ENCODE measurements around the gene MPZL2. TPM values are rescaled to one million over a fixed set of nuclear protein-coding genes. Genes with fewer than 3 reads are reported as not detected.
A peak's percentile ranks its signal among the peaks of the same experiment; 100 is the strongest.

MPZL2 gene
- total RNA-seq, 1 experiment from 2014 or later = not detected

- H3K36me3 ChIP-seq = no peaks in the 10 kb centered on the region
- H3K4me3 ChIP-seq = no peak overlapping the region
- DNase-seq = no peak
- peaks cover 4% of the 10 kb centered on the region; the same call in 1 of the 2 replicates for H3K27me3 ChIP-seq
- no peaks in the 10 kb centered on the region for H3K9me3 ChIP-seq
Measured at GRCh38 chr11:118291477-118292135, 27.5 kb upstream of the MPZL2 start.

GRCh38 chr11:118290923-118291322, 26.8 kb upstream of the MPZL2 start:
- H3K36me3 ChIP-seq = no peaks in the 10 kb centered on the region
- H3K4me3 ChIP-seq = no peak overlapping the region
- peak; percentile 8 for DNase-seq
- H3K27me3 ChIP-seq = peaks cover 5% of the 10 kb centered on the region; the same call in 1 of the 2 replicates
- H3K9me3 ChIP-seq = no peaks in the 10 kb centered on the region

DNA sequence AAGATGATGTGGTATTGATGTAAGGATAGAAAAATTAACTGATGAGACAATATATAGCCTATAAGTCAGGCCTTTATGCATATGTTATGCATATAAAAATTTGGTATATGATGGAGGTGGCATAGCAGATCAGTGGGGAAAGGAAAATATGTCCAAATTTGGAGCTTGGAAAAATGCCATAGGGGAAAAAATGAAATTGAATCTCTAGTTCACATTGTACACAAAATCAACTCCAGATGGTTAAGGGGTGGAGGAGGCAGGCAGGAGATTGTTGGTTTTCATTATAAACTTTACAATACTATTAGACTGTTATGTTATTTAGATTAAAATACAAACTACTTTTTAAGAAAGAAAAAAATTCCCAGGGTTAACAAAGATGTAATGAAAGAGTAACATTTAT, 25.3 kb upstream of the MPZL2 start:
- no peak for DNase-seq
- no peaks in the 10 kb centered on the region for H3K36me3 ChIP-seq

GRCh38 chr11:118287006-118287405, 22.9 kb upstream of the MPZL2 start:
- Histone ChIP-seq H3K36me3 (no peaks in the 10 kb centered on the region), H3K27me3 (peaks cover 6% of the 10 kb centered on the region; the same call in 1 of the 2 replicates), H3K9me3 (no peaks in the 10 kb centered on the region), H3K4me3 (no peak overlapping the region)
- no peak for DNase-seq

More for the DNA sequence above, 25.3 kb upstream of the MPZL2 start:
- Histone ChIP-seq H3K4me3 (no peak overlapping the region), H3K27me3 (peaks cover 6% of the 10 kb centered on the region; the same call in 1 of the 2 replicates), H3K9me3 (no peaks in the 10 kb centered on the region)

GRCh38 chr11:118286545-118286944, 22.4 kb upstream of the MPZL2 start:
- DNase-seq = no peak
- H3K27me3 ChIP-seq = peaks cover 6% of the 10 kb centered on the region; the same call in 1 of the 2 replicates
- H3K9me3 ChIP-seq = no peaks in the 10 kb centered on the region
- no peaks in the 10 kb centered on the region for H3K36me3 ChIP-seq
- no peak overlapping the region for H3K4me3 ChIP-seq

GRCh38 chr11:118283756-118284350, 19.8 kb upstream of the MPZL2 start:
- 0 out of 2 replicates have a peak, but pooled peaks cover 2% of the 10 kb centered on the region for H3K27me3 ChIP-seq

GRCh38 chr11:118283037-118283636, 19.0 kb upstream of the MPZL2 start:
- H3K27me3 ChIP-seq = 0 out of 2 replicates have a peak, but pooled peaks cover 2% of the 10 kb centered on the region
- no peaks in the 10 kb centered on the region for H3K36me3 ChIP-seq
- H3K4me3 ChIP-seq = no peak overlapping the region
- no peaks in the 10 kb centered on the region for H3K9me3 ChIP-seq
- no peak for DNase-seq

More at GRCh38 chr11:118283756-118284350, 19.8 kb upstream of the MPZL2 start:
- H3K9me3 ChIP-seq = no peaks in the 10 kb centered on the region
- no peak for DNase-seq
- H3K4me3 ChIP-seq = no peak overlapping the region
- H3K36me3 ChIP-seq = no peaks in the 10 kb centered on the region

- no peak for DNase-seq
- Histone ChIP-seq H3K9me3 (no peaks in the 10 kb centered on the region), H3K36me3 (no peaks in the 10 kb centered on the region), H3K27me3 (0 out of 2 replicates have a peak, but pooled peaks cover 2% of the 10 kb centered on the region), H3K4me3 (no peak overlapping the region)
Measured at GRCh38 chr11:118282606-118283005, 18.5 kb upstream of the MPZL2 start.

DNA sequence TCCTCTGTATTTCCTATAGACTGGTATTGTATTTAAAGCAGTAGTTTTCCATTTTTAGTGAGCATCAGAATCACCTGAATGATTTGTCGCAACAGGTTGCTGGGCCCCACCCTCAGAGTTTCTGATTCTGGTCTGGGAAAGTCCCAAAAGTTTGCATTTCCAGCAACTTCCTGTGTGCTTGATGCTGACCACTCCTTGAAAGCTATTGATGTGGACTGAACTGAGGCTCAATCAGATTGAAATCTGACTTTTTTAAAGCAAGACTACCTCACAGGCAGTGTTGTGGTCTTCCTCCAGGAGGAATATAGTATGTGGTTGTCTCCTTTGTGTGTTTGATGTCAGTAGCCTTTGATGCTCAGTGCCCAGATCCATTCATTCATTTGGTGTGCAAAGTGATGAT, 17.2 kb upstream of the MPZL2 start:
- Histone ChIP-seq H3K4me3 (no peak overlapping the region), H3K36me3 (no peaks in the 10 kb centered on the region), H3K9me3 (no peaks in the 10 kb centered on the region), H3K27me3 (0 out of 2 replicates have a peak, but pooled peaks cover 2% of the 10 kb centered on the region)
- no peak for DNase-seq

DNA sequence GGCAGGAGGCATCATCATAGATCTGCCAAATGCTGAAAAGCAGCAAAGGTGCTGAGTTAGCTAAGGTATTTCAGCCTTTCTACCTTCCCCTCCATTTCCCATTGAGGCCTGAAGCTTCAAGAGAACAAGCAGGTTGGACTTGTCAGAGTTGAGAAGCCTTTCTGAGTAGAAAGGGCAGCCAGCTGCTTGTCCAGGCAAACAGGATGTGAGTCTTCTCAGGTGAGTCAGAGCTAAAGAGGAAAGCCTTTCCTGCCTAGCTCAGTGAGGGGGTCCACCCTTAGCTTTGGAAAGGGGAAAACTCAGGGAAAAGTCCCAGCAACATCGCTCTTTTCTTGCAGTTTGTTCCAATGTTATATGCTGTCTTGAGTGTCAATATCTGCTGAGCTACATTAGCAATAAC, 13.2 kb upstream of the MPZL2 start:
- Histone ChIP-seq H3K4me3 (no peak overlapping the region), H3K9me3 (no peaks in the 10 kb centered on the region), H3K27me3 (no peaks in the 10 kb centered on the region), H3K36me3 (no peaks in the 10 kb centered on the region)
- peak; percentile 43 for DNase-seq

DNA sequence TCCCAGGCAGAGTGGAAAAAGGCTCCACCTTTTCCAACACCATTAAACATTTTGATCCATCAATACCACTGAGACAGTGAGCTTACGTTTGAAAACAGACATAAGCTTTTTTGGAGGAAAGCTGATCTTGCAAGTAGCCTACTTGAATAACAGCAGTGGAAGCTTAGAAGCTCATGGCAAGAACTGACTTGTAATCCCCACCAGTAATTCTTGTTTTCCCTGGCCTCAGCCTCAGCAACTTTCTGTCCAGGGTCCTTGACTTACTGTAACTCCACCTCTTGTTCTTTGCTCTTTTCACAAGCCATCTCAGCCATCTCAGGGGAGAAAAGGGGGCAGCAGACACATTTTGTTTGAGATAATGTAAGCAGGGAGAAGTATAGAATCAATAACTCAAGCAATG, 12.3 kb upstream of the MPZL2 start:
- no peaks in the 10 kb centered on the region for H3K9me3 ChIP-seq
- no peak for DNase-seq
- no peak overlapping the region for H3K4me3 ChIP-seq
- no peaks in the 10 kb centered on the region for H3K36me3 ChIP-seq
- H3K27me3 ChIP-seq = no peaks in the 10 kb centered on the region

DNA sequence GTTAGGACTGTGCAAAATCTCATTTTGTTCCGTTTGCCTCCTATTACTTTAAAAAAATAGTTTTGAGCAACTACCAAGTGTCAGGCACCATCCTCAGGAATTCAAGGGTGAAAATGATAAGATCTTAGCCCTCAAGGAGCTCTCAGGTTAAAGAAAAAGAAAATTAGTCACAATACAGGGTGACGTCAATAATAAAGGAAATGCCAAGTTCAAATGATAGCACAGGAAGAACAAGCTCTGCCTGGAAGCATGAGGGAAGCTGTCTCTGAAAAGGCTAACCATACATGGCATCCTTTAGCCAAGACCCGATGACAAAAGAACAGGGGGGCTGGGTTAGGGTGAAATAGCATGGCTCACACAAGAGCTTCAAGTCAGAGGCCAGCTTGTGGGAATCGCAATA, 11.1 kb upstream of the MPZL2 start:
- Histone ChIP-seq H3K36me3 (no peaks in the 10 kb centered on the region), H3K4me3 (no peak overlapping the region), H3K27me3 (no peaks in the 10 kb centered on the region), H3K9me3 (no peaks in the 10 kb centered on the region)
- no peak for DNase-seq

DNA sequence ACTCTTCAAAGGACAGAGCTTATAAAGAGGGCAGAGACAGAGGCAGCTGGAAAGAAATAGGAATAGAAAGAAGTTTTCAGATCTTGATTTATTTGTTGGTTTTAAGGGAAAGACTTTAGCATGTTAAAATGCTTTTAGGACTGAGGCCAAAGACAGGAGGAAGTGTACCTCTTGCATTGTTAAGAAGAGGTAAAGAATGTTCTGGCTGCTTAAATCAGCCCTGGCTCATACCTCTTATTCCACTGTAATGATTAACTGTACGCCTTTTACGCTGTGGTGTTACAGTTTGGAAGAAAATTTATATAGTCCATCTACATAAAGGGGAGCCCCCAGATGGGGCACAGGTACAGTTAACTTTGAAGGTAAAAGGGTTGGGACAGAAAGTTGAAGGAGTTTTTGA, 10.1 kb upstream of the MPZL2 start:
- H3K4me3 ChIP-seq = no peak overlapping the region
- no peak for DNase-seq
- H3K9me3 ChIP-seq = no peaks in the 10 kb centered on the region
- H3K36me3 ChIP-seq = no peaks in the 10 kb centered on the region
- peaks cover 2% of the 10 kb centered on the region; the same call in 1 of the 2 replicates for H3K27me3 ChIP-seq

- DNase-seq = no peak
- H3K4me3 ChIP-seq = no peak overlapping the region
- H3K36me3 ChIP-seq = no peaks in the 10 kb centered on the region
- no peaks in the 10 kb centered on the region for H3K9me3 ChIP-seq
- peaks cover 5% of the 10 kb centered on the region; the same call in 1 of the 2 replicates for H3K27me3 ChIP-seq
Measured at GRCh38 chr11:118272001-118272400, 7.9 kb upstream of the MPZL2 start.

DNA sequence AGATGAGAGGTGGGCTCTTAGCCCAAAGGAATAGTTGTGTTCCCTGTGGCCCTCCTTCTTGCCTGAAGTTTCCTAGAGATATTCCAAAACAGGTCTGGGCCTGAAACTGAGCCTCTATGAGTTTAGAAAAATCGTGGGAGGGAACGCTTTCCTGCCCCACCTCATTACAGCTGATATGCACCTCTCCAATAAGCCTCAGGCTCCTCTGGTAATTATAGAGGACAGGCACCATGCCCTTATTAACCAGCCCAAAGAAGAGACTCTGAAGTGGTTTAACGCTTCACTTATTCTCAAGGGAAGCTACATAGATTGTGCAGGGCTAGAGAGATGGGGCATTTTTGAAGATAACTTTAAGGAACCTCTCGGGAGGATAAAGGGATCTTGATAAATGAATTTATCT, 3.4 kb upstream of the MPZL2 start:
- no peak for DNase-seq
- no peaks in the 10 kb centered on the region for H3K9me3 ChIP-seq
- no peak overlapping the region for H3K4me3 ChIP-seq
- no peaks in the 10 kb centered on the region for H3K36me3 ChIP-seq
- peaks cover 5% of the 10 kb centered on the region; the same call in 1 of the 2 replicates for H3K27me3 ChIP-seq

DNA sequence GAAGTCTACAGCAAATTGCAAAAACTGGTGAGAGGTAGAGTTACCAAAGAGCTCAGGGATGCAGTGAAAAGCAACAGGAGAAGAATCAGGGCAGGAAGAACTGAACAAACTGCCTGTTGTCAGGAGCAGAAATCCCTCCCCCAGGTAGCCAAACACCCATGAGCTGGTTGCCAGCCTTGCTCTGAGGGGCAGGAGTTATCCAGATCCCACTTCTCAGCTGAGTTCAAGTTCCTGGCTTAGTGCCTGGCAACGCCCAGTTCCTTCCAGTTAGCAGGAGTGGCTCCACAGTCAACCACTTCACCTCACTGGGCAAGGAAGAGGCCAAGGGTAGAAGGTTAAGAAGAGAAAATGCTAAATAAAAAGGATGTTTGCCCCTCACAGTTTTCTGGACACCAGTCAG, 1.9 kb upstream of the MPZL2 start:
- Histone ChIP-seq H3K9me3 (no peaks in the 10 kb centered on the region), H3K27me3 (peaks cover 5% of the 10 kb centered on the region; the same call in 1 of the 2 replicates), H3K4me3 (no peak overlapping the region), H3K36me3 (no peaks in the 10 kb centered on the region)
- peak; percentile 7 for DNase-seq

Measured in MG63 (cell line).